Adrenal gland (tissue), 5 donors: Measurements from ENCODE around the gene PLA2G4E.

ENCODE experiments used
- CTCF ChIP-seq, 6 experiments: fragments of 450-650 bp in 4 of 6; fragments of 200-600 bp in 2 of 6; sonication (generic) in 1 of 6; IDR thresholded peaks; 1 replicate in 5 of 6; 2 replicates in 1 of 6; pipeline versions ENCODE4 v1.5.1 to v1.8.0; 2016 to 2021; ENCODE audit warnings: antibody characterized with exemption in 6 of 6, mild to moderate bottlenecking in 2 of 6, moderate library complexity in 1 of 6
- POLR2A ChIP-seq, 2 donors: fragments of 450-650 bp; IDR thresholded peaks; one replicate each; pipeline ENCODE4 v1.6.1; 2017; ENCODE audit warnings: antibody characterized with exemption in 2 of 2, mild to moderate bottlenecking in 2 of 2, moderate library complexity in 1 of 2
- donor health status: DM: no; HTN: no; CAD: no.

- TF ChIP-seq POLR2A (IDR thresholded peaks at IDR 0.05) (no peak), CTCF (IDR thresholded peaks at IDR 0.05) (no peak)
Observed at GRCh38 chr15:41979493-41980266, 41.2 kb downstream of the PLA2G4E start.
